Subcutaneous abdominal adipose tissue (tissue), 5 donors: ENCODE data around the gene MRGPRX3.

Experiments used
- H3K27ac ChIP-seq: one replicate; pipeline ENCODE4 v1.7.0; 2013; ENCODE audit warnings: low read depth, mild to moderate bottlenecking, inconsistent platforms, low read length, moderate library complexity
- H3K27me3 ChIP-seq, 5 donors: one replicate each; pipeline ENCODE4 v1.7.0; 2013; ENCODE audit warnings: low read length in 5 of 5, inconsistent platforms in 1 of 5; ENCODE audit not compliant: control insufficient read depth in 5 of 5, insufficient read depth in 4 of 5
- H3K36me3 ChIP-seq, 5 donors: one replicate each; pipeline ENCODE4 v1.7.0; 2013; ENCODE audit warnings: low read length in 5 of 5; ENCODE audit not compliant: control insufficient read depth in 5 of 5, insufficient read depth in 5 of 5
- H3K4me1 ChIP-seq, 5 donors: one replicate each; pipeline ENCODE4 v1.7.0; 2013; ENCODE audit warnings: low read length in 5 of 5, mild to moderate bottlenecking in 3 of 5, moderate library complexity in 1 of 5; ENCODE audit not compliant: control insufficient read depth in 5 of 5, insufficient read depth in 5 of 5
- H3K4me3 ChIP-seq, 5 donors: one replicate each; pipeline ENCODE4 v1.7.0; 2013; ENCODE audit warnings: low read length in 5 of 5, low read depth in 1 of 5
- H3K9ac ChIP-seq, 5 donors: one replicate each; pipeline ENCODE4 v1.7.0; 2013; ENCODE audit warnings: low read length in 5 of 5, mild to moderate bottlenecking in 4 of 5, moderate library complexity in 3 of 5
- H3K9me3 ChIP-seq, 5 donors: one replicate each; pipeline ENCODE4 v1.7.0; 2013; ENCODE audit warnings: low read length in 5 of 5; ENCODE audit not compliant: control insufficient read depth in 5 of 5
- donor health status: healthy.
- donor health status: healthy.
- donor health status: healthy.
- donor health status: healthy.
- donor health status: healthy.

MRGPRX3 gene

DNA sequence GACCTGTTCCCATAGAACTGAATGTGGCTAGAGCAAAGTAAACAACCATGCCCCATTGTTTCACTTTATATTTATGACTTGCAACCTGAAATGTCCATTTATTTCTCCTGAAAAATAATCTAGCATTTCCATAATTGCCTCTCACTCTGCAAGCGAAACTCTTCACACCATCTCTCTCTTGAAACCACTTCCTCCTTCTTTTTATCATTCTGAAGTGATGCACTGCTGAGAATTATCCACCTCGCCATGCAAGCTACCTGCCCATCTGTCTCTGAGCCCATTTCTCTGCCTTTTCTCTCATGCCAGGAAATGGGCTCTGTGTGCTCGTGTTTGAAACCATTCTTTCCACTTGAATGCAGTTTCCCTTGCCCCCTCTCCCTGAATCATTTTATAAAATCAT lies 13.5 kb downstream of the MRGPRX3 start:
- Histone ChIP-seq H3K36me3 (no peaks in the 10 kb centered on the region), H3K27ac (no peak overlapping the region), H3K9ac (no peak overlapping the region), H3K27me3 (peaks cover 0 to 8% (median 4%) of the 10 kb centered on the region in 5 donors), H3K4me3 (no peak overlapping the region), H3K4me1 (no peaks in the 10 kb centered on the region), H3K9me3 (no peaks in the 10 kb centered on the region)

DNA sequence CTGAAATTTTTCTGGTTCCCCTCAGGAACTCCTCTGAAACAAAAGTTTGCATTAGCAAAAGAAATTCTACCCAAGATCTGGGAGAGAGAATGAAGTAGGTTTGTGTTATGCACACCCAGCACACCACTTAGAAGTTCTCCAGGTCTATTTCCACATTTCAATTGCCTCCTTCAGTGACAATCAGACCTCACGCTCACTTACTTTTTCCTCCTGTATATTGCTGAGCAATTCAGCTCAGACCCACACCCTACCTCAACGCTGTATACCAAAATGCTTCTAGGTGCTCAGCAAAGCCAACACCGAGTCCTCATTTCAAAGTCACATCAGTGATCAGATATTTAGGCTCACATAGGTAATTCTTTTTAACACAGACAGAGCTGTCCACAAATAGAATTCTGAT lies 19.2 kb downstream of the MRGPRX3 start:
- no peaks in the 10 kb centered on the region for H3K9me3 ChIP-seq
- H3K27me3 ChIP-seq = peaks cover 0 to 12% (median 6%) of the 10 kb centered on the region in 5 donors
- no peak overlapping the region for H3K4me3 ChIP-seq
- H3K9ac ChIP-seq = no peak overlapping the region
- H3K4me1 ChIP-seq = no peaks in the 10 kb centered on the region
- H3K27ac ChIP-seq = no peak overlapping the region
- H3K36me3 ChIP-seq = no peaks in the 10 kb centered on the region

DNA sequence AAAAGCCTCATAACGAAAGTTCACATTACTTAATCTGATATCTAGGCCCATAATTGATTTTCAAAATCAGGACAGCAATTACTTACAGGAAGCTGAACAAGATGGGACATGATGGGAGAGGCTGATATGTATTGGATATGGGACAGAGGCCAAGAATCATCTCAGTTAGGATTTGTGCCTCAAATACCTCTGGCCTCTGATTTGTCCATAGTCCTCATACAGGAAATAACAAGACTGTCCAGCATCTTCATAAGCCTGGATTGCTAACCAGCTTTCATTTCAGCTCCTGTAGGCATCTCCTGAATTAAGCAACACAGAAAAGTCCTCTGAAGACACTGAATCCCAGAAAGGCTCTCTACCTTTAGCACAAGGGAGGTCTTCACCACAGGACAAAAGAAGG lies 36.0 kb downstream of the MRGPRX3 start:
- Histone ChIP-seq H3K4me1 (no peaks in the 10 kb centered on the region), H3K9ac (no peak overlapping the region), H3K9me3 (no peaks in the 10 kb centered on the region), H3K27ac (no peak overlapping the region), H3K36me3 (no peaks in the 10 kb centered on the region), H3K27me3 (peaks cover 0 to 7% (median 0%) of the 10 kb centered on the region in 5 donors), H3K4me3 (no peak overlapping the region)

DNA sequence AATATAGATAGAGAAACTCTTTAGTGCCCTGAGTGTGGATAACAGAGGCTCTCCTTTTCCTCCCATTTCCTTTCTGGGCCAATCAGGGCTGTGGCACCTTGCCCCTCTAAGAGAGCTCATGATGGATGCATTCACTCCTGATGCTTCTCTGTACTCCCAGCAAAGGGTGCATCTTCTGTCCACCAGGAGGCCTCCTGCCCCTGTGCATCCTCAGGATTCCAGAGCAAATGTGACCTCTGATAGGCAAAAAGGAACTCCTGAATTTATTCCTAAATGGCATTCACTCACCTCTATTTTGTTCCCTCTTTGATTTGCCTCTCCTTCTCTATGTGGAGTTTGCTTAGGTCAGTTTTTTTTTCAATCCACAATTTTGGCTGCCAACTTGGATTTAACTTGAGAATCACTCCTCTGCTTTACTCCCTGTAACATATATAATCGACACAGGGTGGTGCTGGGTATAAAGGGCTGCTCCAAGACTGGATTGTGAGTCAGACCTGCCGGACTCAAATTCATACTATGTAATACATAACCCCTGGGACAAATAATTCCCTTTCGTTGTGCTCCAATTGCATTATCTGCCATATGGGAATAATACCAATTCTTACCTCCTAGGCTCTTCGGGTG lies 39.1 kb downstream of the MRGPRX3 start:
- Histone ChIP-seq H3K4me3 (no peak overlapping the region), H3K27me3 (peaks cover 0 to 16% (median 0%) of the 10 kb centered on the region in 5 donors), H3K9ac (no peak overlapping the region), H3K27ac (no peak overlapping the region), H3K9me3 (no peaks in the 10 kb centered on the region), H3K36me3 (no peaks in the 10 kb centered on the region), H3K4me1 (no peaks in the 10 kb centered on the region)

GRCh38 chr11:18172666-18173065 lies 40.3 kb downstream of the MRGPRX3 start, which contains the start of gene MRGPRX4:
MRGPRX4 (plus strand) TSS chr11:18172837; CDS start chr11:18173257, 420 bp downstream.
- Histone ChIP-seq H3K4me1 (no peaks in the 10 kb centered on the region), H3K9me3 (no peaks in the 10 kb centered on the region), H3K4me3 (no peak within 1 kb of the TSS), H3K27me3 (peaks cover 0 to 16% (median 2%) of the 10 kb centered on the region in 5 donors), H3K36me3 (no peaks in the 10 kb centered on the region), H3K9ac (no peak within 1 kb of the TSS), H3K27ac (no peak within 1 kb of the TSS)

- Histone ChIP-seq H3K27ac (no peak overlapping the region), H3K9me3 (no peaks in the 10 kb centered on the region), H3K36me3 (no peaks in the 10 kb centered on the region), H3K27me3 (peaks cover 0 to 20% (median 6%) of the 10 kb centered on the region in 5 donors), H3K4me1 (peaks cover 0 to 1% (median 0%) of the 10 kb centered on the region in 5 donors), H3K4me3 (no peak overlapping the region), H3K9ac (no peak overlapping the region)
Observed at GRCh38 chr11:18173225-18173866, 41.0 kb downstream of the MRGPRX3 start.
